Measurements from ENCODE around the gene JMJD7. TPM values are rescaled to one million over a fixed set of nuclear protein-coding genes. Genes with fewer than 3 reads are reported as not detected.

JMJD7 gene
- total RNA-seq, 1 experiment from 2014 or later: 13.2 TPM

DNA sequence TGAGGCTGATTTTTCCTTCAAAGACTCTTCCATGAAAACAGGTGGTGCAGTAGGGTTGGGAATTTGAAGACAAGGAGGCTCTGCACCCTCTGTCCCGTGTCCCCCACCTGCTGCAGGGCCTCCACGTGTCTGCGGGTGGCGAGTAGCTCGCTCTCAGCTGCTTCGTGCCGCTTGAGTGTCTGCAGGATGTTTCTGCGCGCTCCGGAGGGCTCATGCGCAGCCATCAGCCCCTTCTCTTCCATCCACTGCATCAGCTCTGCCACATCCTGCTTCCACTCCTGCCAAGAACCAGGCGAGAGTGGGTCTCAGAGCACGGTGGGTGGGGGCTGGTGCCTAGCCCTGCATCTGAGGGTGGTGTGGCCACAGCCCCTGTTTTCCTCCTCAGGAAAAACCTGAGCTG, 48.1 kb downstream of the JMJD7 start:
- ATAC-seq: no peak
- Histone ChIP-seq H3K4me3 (ENCODE audit: low read depth in 2 of 2, low read length in 2 of 2) (no peak overlapping the region), H3K27me3 (ENCODE audit: control insufficient read depth, insufficient read depth, low read length) (no peaks in the 10 kb centered on the region), H3K9me3 (ENCODE audit: control insufficient read depth, insufficient read depth, low read depth, low read length) (no peaks in the 10 kb centered on the region), H3K27ac (ENCODE audit: low read length) (no peak overlapping the region), H3K36me3 (ENCODE audit: control insufficient read depth, insufficient read depth, low read length) (no peaks in the 10 kb centered on the region), H3K4me1 (ENCODE audit: control insufficient read depth, insufficient read depth, low read length) (peaks cover 2% of the 10 kb centered on the region; the same call in 1 of the 2 replicates)
- ChIA-PET CTCF (interaction anchor here (0.6 to 1.4 kb wide), 2 partner anchors 29 to 438 kb away, joined by 3 to 5 read pairs; no protein-coding TSS in a partner anchor), POLR2A (no interaction called here)
- no TSS peak for BruUV-seq (replicated peaks)
- TF ChIP-seq POLR2AphosphoS5 (IDR thresholded peaks at IDR 0.05; ENCODE audit: low read depth, low read length): no peak
- no peak for TF ChIP-seq TCF7L2 (IDR thresholded peaks at IDR 0.05; ENCODE audit: low read depth, low read length)
- TF ChIP-seq, protein P1, sequence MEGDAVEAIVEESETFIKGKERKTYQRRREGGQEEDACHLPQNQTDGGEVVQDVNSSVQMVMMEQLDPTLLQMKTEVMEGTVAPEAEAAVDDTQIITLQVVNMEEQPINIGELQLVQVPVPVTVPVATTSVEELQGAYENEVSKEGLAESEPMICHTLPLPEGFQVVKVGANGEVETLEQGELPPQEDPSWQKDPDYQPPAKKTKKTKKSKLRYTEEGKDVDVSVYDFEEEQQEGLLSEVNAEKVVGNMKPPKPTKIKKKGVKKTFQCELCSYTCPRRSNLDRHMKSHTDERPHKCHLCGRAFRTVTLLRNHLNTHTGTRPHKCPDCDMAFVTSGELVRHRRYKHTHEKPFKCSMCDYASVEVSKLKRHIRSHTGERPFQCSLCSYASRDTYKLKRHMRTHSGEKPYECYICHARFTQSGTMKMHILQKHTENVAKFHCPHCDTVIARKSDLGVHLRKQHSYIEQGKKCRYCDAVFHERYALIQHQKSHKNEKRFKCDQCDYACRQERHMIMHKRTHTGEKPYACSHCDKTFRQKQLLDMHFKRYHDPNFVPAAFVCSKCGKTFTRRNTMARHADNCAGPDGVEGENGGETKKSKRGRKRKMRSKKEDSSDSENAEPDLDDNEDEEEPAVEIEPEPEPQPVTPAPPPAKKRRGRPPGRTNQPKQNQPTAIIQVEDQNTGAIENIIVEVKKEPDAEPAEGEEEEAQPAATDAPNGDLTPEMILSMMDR (IDR thresholded peaks at IDR 0.05): no peak
- intact Hi-C loops (cut with micrococcal nuclease; ENCODE audit: unreplicated experiment) (no loop called here), in situ Hi-C loops (cut with HindIII; ENCODE audit: low pct_unique_long_range_greater_than_20kb, low sequenced_read_pairs) (no loop called here)
- no peak for DNase-seq (ENCODE audit: low read depth, low spot score)

DNA sequence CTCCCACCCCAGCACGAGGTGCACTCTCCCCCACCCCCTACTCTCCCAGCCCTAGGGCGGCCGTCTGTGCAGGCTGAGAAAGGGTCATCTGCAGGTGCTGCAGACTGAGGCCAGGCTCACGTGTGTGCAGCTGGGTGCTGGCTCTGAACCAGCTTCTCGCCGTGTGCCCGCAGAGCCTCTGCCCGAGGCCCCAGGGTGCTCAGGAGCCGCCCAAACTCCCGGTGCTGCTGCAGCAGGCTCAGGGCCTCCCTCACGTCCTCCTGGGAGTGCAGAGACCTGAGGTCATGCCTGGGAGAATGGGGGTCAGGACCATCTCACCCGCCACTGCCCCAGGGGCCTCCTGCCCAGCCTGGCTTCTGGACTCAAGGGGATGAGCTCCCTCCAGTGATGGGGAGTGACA, 48.8 kb downstream of the JMJD7 start:
- DNase-seq (ENCODE audit: low read depth, low spot score): no peak
- Histone ChIP-seq H3K9me3 (ENCODE audit: control insufficient read depth, insufficient read depth, low read depth, low read length) (no peaks in the 10 kb centered on the region), H3K27ac (ENCODE audit: low read length) (no peak overlapping the region), H3K27me3 (ENCODE audit: control insufficient read depth, insufficient read depth, low read length) (no peaks in the 10 kb centered on the region), H3K4me1 (ENCODE audit: control insufficient read depth, insufficient read depth, low read length) (no peaks in the 10 kb centered on the region), H3K36me3 (ENCODE audit: control insufficient read depth, insufficient read depth, low read length) (no peaks in the 10 kb centered on the region), H3K4me3 (ENCODE audit: low read depth in 2 of 2, low read length in 2 of 2) (no peak overlapping the region)
- intact Hi-C loops (cut with micrococcal nuclease; ENCODE audit: unreplicated experiment) (no loop called here), in situ Hi-C loops (cut with HindIII; ENCODE audit: low pct_unique_long_range_greater_than_20kb, low sequenced_read_pairs) (no loop called here)
- CTCF ChIA-PET: interaction anchor here (0.6 to 1.4 kb wide), 2 partner anchors 28 to 438 kb away, joined by 3 to 5 read pairs; no protein-coding TSS in a partner anchor
- BruUV-seq (replicated peaks): no TSS peak
- no peak for ATAC-seq
- POLR2A ChIA-PET: no interaction called here
- TF ChIP-seq, protein P2, sequence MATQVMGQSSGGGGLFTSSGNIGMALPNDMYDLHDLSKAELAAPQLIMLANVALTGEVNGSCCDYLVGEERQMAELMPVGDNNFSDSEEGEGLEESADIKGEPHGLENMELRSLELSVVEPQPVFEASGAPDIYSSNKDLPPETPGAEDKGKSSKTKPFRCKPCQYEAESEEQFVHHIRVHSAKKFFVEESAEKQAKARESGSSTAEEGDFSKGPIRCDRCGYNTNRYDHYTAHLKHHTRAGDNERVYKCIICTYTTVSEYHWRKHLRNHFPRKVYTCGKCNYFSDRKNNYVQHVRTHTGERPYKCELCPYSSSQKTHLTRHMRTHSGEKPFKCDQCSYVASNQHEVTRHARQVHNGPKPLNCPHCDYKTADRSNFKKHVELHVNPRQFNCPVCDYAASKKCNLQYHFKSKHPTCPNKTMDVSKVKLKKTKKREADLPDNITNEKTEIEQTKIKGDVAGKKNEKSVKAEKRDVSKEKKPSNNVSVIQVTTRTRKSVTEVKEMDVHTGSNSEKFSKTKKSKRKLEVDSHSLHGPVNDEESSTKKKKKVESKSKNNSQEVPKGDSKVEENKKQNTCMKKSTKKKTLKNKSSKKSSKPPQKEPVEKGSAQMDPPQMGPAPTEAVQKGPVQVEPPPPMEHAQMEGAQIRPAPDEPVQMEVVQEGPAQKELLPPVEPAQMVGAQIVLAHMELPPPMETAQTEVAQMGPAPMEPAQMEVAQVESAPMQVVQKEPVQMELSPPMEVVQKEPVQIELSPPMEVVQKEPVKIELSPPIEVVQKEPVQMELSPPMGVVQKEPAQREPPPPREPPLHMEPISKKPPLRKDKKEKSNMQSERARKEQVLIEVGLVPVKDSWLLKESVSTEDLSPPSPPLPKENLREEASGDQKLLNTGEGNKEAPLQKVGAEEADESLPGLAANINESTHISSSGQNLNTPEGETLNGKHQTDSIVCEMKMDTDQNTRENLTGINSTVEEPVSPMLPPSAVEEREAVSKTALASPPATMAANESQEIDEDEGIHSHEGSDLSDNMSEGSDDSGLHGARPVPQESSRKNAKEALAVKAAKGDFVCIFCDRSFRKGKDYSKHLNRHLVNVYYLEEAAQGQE (IDR thresholded peaks at IDR 0.05; ENCODE audit: insufficient read depth in 1 of 2, low read depth in 2 of 2, low read length in 1 of 2): no peak

DNA sequence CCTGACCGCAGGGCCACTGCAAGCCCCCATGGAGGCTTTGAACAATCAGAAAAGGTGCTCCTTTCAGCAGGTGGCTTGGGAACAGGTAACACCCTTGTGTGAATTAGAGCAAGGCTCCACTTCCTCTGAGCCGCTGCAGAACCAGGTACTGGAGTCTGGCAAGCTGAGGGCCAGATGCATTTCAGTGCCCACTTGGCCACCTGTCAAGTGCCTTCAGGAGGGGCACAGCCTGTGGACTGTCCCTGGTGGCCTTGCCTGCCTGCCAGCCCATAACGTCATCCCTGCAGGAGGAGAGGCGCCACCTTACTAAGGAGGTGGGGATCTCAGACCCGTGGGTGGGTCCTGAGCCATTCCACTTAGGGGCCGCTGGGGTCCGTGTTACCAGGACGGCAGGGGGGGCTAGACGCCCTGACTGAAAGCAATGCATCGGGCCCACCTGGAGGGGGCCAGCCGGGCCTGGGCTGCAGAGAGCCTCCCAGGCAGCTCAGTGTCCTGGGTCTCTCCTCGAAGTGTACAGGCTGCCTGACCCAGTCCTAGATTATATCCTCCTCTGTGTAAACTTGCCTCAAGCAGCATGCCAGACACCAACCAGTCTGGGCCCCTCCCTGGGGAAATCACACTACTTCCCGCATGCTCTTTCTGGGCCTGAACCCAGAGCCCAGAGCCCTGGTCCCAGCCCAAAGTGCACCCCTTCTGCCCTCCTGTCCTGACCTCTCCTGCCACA, 49.9 kb downstream of the JMJD7 start:
- BruUV-seq (replicated peaks): no TSS peak
- intact Hi-C loops (cut with micrococcal nuclease; ENCODE audit: unreplicated experiment): no loop called here
- H3K27ac ChIP-seq (ENCODE audit: low read length): no peak overlapping the region
- H3K9me3 ChIP-seq (ENCODE audit: control insufficient read depth, insufficient read depth, low read depth, low read length): no peaks in the 10 kb centered on the region
- CTCF ChIA-PET: no interaction called here
- H3K36me3 ChIP-seq (ENCODE audit: control insufficient read depth, insufficient read depth, low read length): no peaks in the 10 kb centered on the region
- no peaks in the 10 kb centered on the region for H3K4me1 ChIP-seq (ENCODE audit: control insufficient read depth, insufficient read depth, low read length)
- TF ChIP-seq POLR2AphosphoS5 (IDR thresholded peaks at IDR 0.05; ENCODE audit: low read depth, low read length): no peak
- TF ChIP-seq SIN3A (IDR thresholded peaks at IDR 0.05; ENCODE audit: borderline replicate concordance, insufficient read depth, low read depth, low read length): no peak
- in situ Hi-C loops (cut with HindIII; ENCODE audit: low pct_unique_long_range_greater_than_20kb, low sequenced_read_pairs): no loop called here
- ATAC-seq: no peak
- POLR2A ChIA-PET: no interaction called here
- no peak for DNase-seq (ENCODE audit: low read depth, low spot score)
- no peak overlapping the region for H3K4me3 ChIP-seq (ENCODE audit: low read depth in 2 of 2, low read length in 2 of 2)
- H3K27me3 ChIP-seq (ENCODE audit: control insufficient read depth, insufficient read depth, low read length): no peaks in the 10 kb centered on the region
